ENCODE data around the gene NBPF6.
"Not testable (repeated sequence)": the region's sequence is repeated elsewhere in the genome, so short reads cannot be mapped to it uniquely, and the experiment has no call there.

The NBPF6 gene, protein sequence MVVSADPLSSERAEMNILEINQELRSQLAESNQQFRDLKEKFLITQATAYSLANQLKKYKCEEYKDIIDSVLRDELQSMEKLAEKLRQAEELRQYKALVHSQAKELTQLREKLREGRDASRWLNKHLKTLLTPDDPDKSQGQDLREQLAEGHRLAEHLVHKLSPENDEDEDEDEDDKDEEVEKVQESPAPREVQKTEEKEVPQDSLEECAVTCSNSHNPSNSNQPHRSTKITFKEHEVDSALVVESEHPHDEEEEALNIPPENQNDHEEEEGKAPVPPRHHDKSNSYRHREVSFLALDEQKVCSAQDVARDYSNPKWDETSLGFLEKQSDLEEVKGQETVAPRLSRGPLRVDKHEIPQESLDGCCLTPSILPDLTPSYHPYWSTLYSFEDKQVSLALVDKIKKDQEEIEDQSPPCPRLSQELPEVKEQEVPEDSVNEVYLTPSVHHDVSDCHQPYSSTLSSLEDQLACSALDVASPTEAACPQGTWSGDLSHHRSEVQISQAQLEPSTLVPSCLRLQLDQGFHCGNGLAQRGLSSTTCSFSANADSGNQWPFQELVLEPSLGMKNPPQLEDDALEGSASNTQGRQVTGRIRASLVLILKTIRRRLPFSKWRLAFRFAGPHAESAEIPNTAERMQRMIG

GRCh38 chr1:108450043-108450442 is at the start of gene NBPF6:
NBPF6 (plus strand) TSS chr1:108450343; CDS start chr1:108450602, 259 bp downstream.
- ATAC-seq; H3K27ac Mint-ChIP-seq; H3K36me3 Mint-ChIP-seq; DNase-seq (ENCODE audit: low spot score in 2 of 2); H3K4me3 Mint-ChIP-seq; H3K4me1 Mint-ChIP-seq; H3K9me3 Mint-ChIP-seq: not testable (repeated sequence)

DNA sequence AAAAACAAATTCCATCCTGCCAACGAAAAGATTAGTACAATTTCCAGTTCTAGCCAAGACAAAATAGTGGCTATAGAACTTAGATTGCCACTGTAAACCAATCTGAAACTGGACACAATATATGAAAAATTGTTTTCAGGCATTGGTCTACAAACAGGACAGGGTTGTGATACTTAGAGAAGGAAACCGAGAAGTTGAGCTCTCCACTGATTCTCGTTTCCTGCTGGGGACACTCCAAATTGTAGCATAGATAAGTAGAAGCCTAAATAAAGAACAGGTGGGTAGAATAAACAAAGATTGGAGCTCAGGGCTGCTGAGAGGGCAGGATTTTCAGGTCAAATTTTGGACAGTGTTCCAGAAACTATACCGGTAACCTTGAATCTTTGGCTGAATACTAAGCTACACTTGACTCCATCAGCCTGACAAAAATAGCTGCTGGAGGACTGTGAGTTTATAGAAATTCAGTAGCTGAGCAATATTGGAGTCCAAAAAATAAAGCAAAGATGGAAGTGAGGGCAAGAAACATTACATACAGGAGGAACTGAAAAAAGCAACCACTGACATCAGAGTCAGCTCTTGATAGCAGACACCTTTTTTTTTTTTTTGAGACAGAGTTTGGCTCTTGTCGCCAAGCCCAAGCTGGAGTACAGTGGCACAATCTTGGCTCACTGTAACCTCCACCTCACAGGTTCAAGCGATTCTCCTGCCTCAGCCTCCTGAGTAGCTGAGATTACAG is 38.9 kb upstream of the NBPF6 start:
- not testable (repeated sequence) for H3K36me3 Mint-ChIP-seq; DNase-seq (ENCODE audit: low spot score in 2 of 2); H3K27ac Mint-ChIP-seq; H3K4me3 Mint-ChIP-seq; ATAC-seq; H3K9me3 Mint-ChIP-seq; H3K4me1 Mint-ChIP-seq

- not testable (repeated sequence) for H3K9me3 Mint-ChIP-seq; H3K4me1 Mint-ChIP-seq; DNase-seq (ENCODE audit: low spot score in 2 of 2); ATAC-seq; H3K27ac Mint-ChIP-seq; H3K36me3 Mint-ChIP-seq; H3K4me3 Mint-ChIP-seq
Observed at GRCh38 chr1:108420129-108420528, 30.0 kb upstream of the NBPF6 start.

GRCh38 chr1:108421061-108421916 is 28.9 kb upstream of the NBPF6 start:
- DNase-seq (ENCODE audit: low spot score in 2 of 2); H3K36me3 Mint-ChIP-seq; H3K4me1 Mint-ChIP-seq; H3K27ac Mint-ChIP-seq; H3K9me3 Mint-ChIP-seq; H3K4me3 Mint-ChIP-seq: not testable (repeated sequence)
- peak; percentile 93 for ATAC-seq

DNA sequence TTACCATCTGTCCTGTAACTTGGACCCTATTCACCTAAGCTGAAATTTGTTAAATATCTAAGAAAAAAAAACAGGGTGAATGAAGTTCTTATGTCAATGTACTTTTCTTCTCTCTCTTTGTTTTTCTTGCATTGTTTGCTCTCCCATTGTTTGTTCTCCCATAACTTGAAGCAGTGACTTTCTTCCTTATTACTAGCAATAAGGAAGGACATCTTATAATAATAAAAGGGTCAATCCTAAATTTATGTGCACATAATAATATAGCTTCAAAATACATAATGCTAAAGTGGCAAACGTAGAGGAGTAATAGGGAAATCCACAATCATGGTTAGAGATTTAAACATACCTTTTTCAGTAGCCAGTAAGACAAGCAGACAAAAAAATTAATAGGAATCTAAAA is 23.3 kb upstream of the NBPF6 start:
- not testable (repeated sequence) for H3K4me1 Mint-ChIP-seq; H3K36me3 Mint-ChIP-seq; DNase-seq (ENCODE audit: low spot score in 2 of 2); ATAC-seq; H3K9me3 Mint-ChIP-seq; H3K27ac Mint-ChIP-seq; H3K4me3 Mint-ChIP-seq

- not testable (repeated sequence) for H3K9me3 Mint-ChIP-seq; DNase-seq (ENCODE audit: low spot score in 2 of 2); H3K27ac Mint-ChIP-seq; H3K4me1 Mint-ChIP-seq; H3K36me3 Mint-ChIP-seq; ATAC-seq; H3K4me3 Mint-ChIP-seq
Observed at GRCh38 chr1:108432002-108432401, 18.1 kb upstream of the NBPF6 start.

DNA sequence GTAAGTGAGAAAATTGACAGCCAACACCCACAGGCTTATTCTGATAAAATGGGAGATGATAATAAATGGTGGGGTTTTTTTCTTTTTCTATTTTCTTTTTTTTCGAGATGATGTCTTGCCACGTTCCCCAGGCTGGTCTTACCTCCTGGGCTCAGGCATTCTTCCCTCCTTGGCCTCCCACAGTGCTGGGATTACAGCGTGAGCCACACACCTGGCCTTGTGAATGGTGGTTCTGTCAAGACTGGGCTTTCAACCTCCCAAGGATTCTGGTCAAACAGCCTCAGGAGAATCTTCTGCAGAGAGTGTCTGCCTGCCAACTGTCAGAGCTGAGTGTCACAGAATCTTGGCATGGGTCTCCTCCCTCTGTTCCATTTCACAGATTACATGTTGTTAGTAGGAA is 16.7 kb upstream of the NBPF6 start:
- H3K4me3 Mint-ChIP-seq; DNase-seq (ENCODE audit: low spot score in 2 of 2); H3K36me3 Mint-ChIP-seq; H3K27ac Mint-ChIP-seq; H3K4me1 Mint-ChIP-seq; H3K9me3 Mint-ChIP-seq; ATAC-seq: not testable (repeated sequence)

GRCh38 chr1:108438536-108438935 is 11.6 kb upstream of the NBPF6 start:
- ATAC-seq = peak; percentile 92

GRCh38 chr1:108454521-108454920 is 4.4 kb downstream of the NBPF6 start:
- not testable (repeated sequence) for H3K4me1 Mint-ChIP-seq; H3K27ac Mint-ChIP-seq; DNase-seq (ENCODE audit: low spot score in 2 of 2); H3K9me3 Mint-ChIP-seq; H3K4me3 Mint-ChIP-seq; H3K36me3 Mint-ChIP-seq; ATAC-seq

More at GRCh38 chr1:108438536-108438935, 11.6 kb upstream of the NBPF6 start:
- H3K4me1 Mint-ChIP-seq; H3K36me3 Mint-ChIP-seq; H3K9me3 Mint-ChIP-seq; H3K4me3 Mint-ChIP-seq; DNase-seq (ENCODE audit: low spot score in 2 of 2); H3K27ac Mint-ChIP-seq: not testable (repeated sequence)

DNA sequence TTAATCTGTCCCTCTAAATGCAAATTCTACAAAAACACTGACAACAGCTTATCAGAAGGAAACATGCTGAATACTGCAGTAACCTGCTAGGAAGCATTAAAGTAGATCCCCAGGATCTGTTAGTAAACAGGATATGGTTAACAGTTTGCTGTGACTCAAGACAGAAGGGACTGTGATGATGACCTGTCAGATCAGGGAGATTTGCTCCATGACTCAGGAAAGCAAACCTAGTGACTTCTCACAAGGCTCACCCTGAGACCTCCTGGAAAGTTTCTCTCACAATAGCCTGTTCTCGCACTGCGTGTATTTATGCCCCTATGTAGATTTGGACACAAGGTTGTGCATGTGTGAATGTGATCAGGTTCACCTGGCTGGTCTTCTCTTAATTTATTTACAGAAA is 8.5 kb downstream of the NBPF6 start:
- H3K4me1 Mint-ChIP-seq; DNase-seq (ENCODE audit: low spot score in 2 of 2); H3K36me3 Mint-ChIP-seq; H3K27ac Mint-ChIP-seq; H3K9me3 Mint-ChIP-seq; H3K4me3 Mint-ChIP-seq: not testable (repeated sequence)
- ATAC-seq = peak; percentile 95

DNA sequence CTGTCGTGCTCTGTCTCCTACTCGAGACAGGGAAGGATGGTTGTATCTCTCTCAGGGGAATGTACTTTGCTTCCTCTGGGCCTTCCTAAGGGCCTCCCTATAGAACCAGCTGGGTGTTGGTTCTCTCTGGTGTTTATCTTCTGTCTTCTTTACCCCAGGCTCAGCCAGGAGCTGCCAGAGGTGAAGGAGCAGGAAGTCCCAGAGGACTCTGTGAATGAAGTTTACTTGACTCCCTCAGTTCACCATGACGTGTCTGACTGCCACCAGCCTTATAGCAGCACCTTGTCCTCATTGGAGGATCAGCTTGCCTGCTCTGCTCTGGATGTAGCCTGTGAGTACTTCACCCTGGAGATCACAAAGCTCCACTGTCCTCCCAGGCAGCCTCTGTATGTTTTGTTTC is 11.6 kb downstream of the NBPF6 start:
- H3K4me1 Mint-ChIP-seq; ATAC-seq; H3K4me3 Mint-ChIP-seq; DNase-seq (ENCODE audit: low spot score in 2 of 2); H3K36me3 Mint-ChIP-seq; H3K27ac Mint-ChIP-seq; H3K9me3 Mint-ChIP-seq: not testable (repeated sequence)

DNA sequence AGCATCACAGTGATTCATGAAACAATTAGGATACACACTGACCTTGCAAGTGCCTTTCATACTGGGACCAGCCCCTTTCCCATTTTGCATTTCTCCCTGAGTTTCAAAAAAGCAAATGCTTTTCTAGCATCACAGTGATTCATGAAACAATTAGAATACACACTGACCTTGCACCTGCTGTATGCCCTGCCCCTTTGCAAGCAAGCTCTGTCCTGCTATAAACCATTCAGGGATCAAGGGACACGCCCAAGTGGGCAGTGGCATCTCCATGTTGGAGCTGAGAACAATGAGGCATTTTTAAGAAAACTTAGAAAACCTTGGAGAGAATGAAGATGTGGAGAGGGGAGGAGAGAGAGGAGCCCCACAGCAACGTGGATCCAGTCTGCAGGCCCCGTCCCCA is 13.8 kb downstream of the NBPF6 start:
- ATAC-seq; H3K27ac Mint-ChIP-seq; H3K4me1 Mint-ChIP-seq; H3K4me3 Mint-ChIP-seq; DNase-seq (ENCODE audit: low spot score in 2 of 2); H3K9me3 Mint-ChIP-seq; H3K36me3 Mint-ChIP-seq: not testable (repeated sequence)

- ATAC-seq; H3K9me3 Mint-ChIP-seq; H3K36me3 Mint-ChIP-seq; DNase-seq (ENCODE audit: low spot score in 2 of 2); H3K27ac Mint-ChIP-seq; H3K4me3 Mint-ChIP-seq; H3K4me1 Mint-ChIP-seq: not testable (repeated sequence)
Observed at GRCh38 chr1:108466166-108466565, 16.0 kb downstream of the NBPF6 start.

DNA sequence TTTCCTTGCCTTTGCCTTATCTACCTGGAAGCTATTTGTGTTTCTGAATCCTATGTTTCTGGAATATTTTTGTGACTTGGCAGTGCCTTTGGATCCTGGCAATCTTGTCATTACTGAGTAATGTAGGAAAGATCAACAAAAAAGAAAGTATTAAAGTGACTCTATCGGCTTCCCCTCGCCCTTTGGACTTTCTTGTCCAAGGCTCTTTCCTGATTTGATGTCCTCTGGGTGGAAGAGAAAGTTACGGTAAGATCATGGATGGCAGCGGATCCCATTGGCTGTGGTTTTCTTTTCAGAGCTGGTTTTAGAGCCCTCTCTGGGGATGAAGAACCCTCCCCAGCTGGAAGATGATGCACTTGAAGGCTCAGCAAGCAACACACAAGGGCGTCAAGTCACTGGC is 17.0 kb downstream of the NBPF6 start:
- H3K27ac Mint-ChIP-seq; H3K36me3 Mint-ChIP-seq; ATAC-seq; DNase-seq (ENCODE audit: low spot score in 2 of 2); H3K4me1 Mint-ChIP-seq; H3K9me3 Mint-ChIP-seq; H3K4me3 Mint-ChIP-seq: not testable (repeated sequence)

DNA sequence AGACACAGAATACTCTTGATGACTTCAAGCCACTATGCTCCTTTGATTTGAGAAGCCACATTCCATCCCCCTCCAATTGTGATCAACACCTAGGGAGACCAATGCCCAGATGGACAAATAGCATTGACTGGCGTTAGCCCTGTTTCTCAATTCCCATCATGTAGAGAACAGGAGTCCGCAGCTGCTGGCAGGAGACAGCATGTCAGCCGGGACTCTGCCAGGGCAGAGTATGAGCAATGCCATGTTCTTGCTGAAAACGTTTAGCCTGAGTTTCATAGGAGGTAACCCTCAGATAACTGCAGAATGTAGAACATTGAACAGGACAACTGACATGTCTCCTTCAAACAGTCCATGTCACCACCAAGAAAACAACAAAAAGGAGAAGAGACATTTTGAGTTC is 20.6 kb downstream of the NBPF6 start:
- not testable (repeated sequence) for H3K36me3 Mint-ChIP-seq; ATAC-seq; H3K4me1 Mint-ChIP-seq; DNase-seq (ENCODE audit: low spot score in 2 of 2); H3K4me3 Mint-ChIP-seq; H3K9me3 Mint-ChIP-seq; H3K27ac Mint-ChIP-seq
